Activated CD4-positive, alpha-beta T cell treated with anti-CD3 and anti-CD28 coated beads for 36 hours (primary cell): Measurements from ENCODE around the gene ZNF165. TPM values are rescaled to one million over a fixed set of nuclear protein-coding genes. Genes with fewer than 3 reads are reported as not detected.
A peak's percentile ranks its signal among the peaks of the same experiment; 100 is the strongest.
"Not testable (repeated sequence)": the region's sequence is repeated elsewhere in the genome, so short reads cannot be mapped to it uniquely, and the experiment has no call there.

ENCODE experiments used
- ATAC-seq: fragments of 200-7000 bp; cut with Tn5 transposase; one replicate; pipeline ENCODE4 v1.10.0; 2021; ENCODE audit warnings: mild to moderate bottlenecking, moderate library complexity
- CTCF ChIA-PET: fragments of 350-600 bp; sonication (Branson Sonifier 250); formaldehyde crosslinking; loops from one replicate; lab custom pipeline; 2021; ENCODE audit warnings: antibody characterized with exemption; lab: Charles Lee
- POLR2A ChIA-PET: fragments of 350-600 bp; sonication (Branson Sonifier 250); formaldehyde crosslinking; loops from one replicate; lab custom pipeline; 2021; ENCODE audit warnings: antibody characterized with exemption, inconsistent platforms; lab: Charles Lee
- DNase-seq: peaks from one replicate; pipeline ENCODE4 v3.0.0-alpha.2; 2020
- H3K27ac Mint-ChIP-seq: one replicate; pipeline ENCODE4 v1.8.0; 2021; ENCODE audit warnings: mixed read lengths
- H3K27me3 Mint-ChIP-seq: one replicate; pipeline ENCODE4 v1.8.0; 2021; ENCODE audit warnings: mixed read lengths
- H3K36me3 Mint-ChIP-seq: one replicate; pipeline ENCODE4 v1.8.0; 2021; ENCODE audit warnings: low read depth, mixed read lengths
- H3K4me1 Mint-ChIP-seq: one replicate; pipeline ENCODE4 v1.8.0; 2021; ENCODE audit warnings: mixed read lengths
- H3K4me3 Mint-ChIP-seq: one replicate; pipeline ENCODE4 v1.8.0; 2021; ENCODE audit warnings: mild to moderate bottlenecking, moderate library complexity, mixed read lengths
- H3K9me3 Mint-ChIP-seq: one replicate; pipeline ENCODE4 v1.8.0; 2021; ENCODE audit warnings: low read depth, mixed read lengths
- intact Hi-C, 2 experiments: fragments of 100-400 bp; cut with DNase I in 1 of 2; cut with micrococcal nuclease in 1 of 2; formaldehyde crosslinking; loops; one replicate each; pipeline versions ENCODE4 v1.14.2 to v1.15.1; 2022 to 2024; cut with DNase I, micrococcal nuclease
- total RNA-seq, 2 experiments: library from RNA; stranded (reverse); gene quantifications; one replicate each; pipeline ENCODE4 v1.2.3, GENCODE V29; 2021

Gene ZNF165
- 1 to 10 TPM; 4.6 TPM for total RNA-seq

DNA sequence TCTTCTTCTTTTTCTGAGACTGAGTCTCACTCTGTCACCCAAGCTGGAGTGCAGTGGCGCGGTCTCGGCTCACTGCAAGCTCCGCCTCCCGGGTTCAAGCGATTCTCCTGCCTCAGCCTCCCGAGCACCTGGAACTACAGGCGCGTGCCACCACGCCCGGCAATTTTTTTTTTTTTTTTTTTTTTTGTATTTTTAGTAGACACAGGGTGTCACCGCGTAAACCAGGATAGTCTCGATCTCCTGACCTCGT lies at the start of gene ZNF165:
ZNF165 (plus strand) TSS at position 188 of the 250 bp plus-strand sequence. CDS start 4,913 bp downstream, outside the sequence.
- ChIA-PET POLR2A (interaction anchor here (1.7 kb wide), 1 partner anchor 24 kb away, joined by 4 read pairs; no protein-coding TSS in a partner anchor), CTCF (interaction anchor here (0.6 kb wide), 1 partner anchor 638 kb away, joined by 3 read pairs; no protein-coding TSS in a partner anchor)
- H3K9me3 Mint-ChIP-seq, DNase-seq, H3K36me3 Mint-ChIP-seq, H3K27me3 Mint-ChIP-seq: not testable (repeated sequence)
- intact Hi-C loops = loop anchor here (1.0 to 10.0 kb wide), 14 partner anchors 24 to 692 kb away; partner anchors contain the start of genes ZKSCAN4 (in 1 of the 2), ZNF391 (in 1 of the 2), ZSCAN12 (in 1 of the 2) and ZSCAN23 (in 1 of the 2)
- Mint-ChIP-seq H3K4me3 (peak within 1 kb of the TSS; percentile 93), H3K4me1 (peaks cover 29% of the 10 kb centered on the region), H3K27ac (peak within 1 kb of the TSS; percentile 97)
- peak; percentile 49 for ATAC-seq

GRCh38 chr6:28053584-28053983 lies 26.8 kb upstream of the ZNF165 start:
- POLR2A ChIA-PET = no interaction called here
- Mint-ChIP-seq H3K36me3 (no peaks in the 10 kb centered on the region), H3K27ac (no peak overlapping the region), H3K4me3 (no peak overlapping the region), H3K9me3 (no peaks in the 10 kb centered on the region), H3K27me3 (peaks cover 19% of the 10 kb centered on the region), H3K4me1 (no peaks in the 10 kb centered on the region)
- CTCF ChIA-PET = interaction anchor here (0.6 kb wide), 1 partner anchor 25 kb away, joined by 3 read pairs; no protein-coding TSS in a partner anchor
- DNase-seq (no peak), ATAC-seq (peak; percentile 44)
- intact Hi-C loops = no loop called here

- Mint-ChIP-seq H3K27ac (no peak overlapping the region), H3K36me3 (no peaks in the 10 kb centered on the region), H3K4me3 (no peak overlapping the region), H3K9me3 (no peaks in the 10 kb centered on the region), H3K4me1 (no peaks in the 10 kb centered on the region), H3K27me3 (peaks cover 24% of the 10 kb centered on the region)
- POLR2A ChIA-PET = no interaction called here
- intact Hi-C loops = no loop called here
- DNase-seq (no peak), ATAC-seq (no peak)
- CTCF ChIA-PET = interaction anchor here (0.6 kb wide), 1 partner anchor 165 kb away, joined by 3 read pairs; no protein-coding TSS in a partner anchor
Observed at GRCh38 chr6:28060405-28060804, 20.0 kb upstream of the ZNF165 start.

- no peaks in the 10 kb centered on the region for H3K9me3 Mint-ChIP-seq
- no peaks in the 10 kb centered on the region for H3K4me1 Mint-ChIP-seq
- no peak for ATAC-seq
- intact Hi-C loops = no loop called here
- no peak overlapping the region for H3K27ac Mint-ChIP-seq
- no peak for DNase-seq
- CTCF ChIA-PET = interaction anchor here (0.6 kb wide), 1 partner anchor 46 kb away, joined by 3 read pairs; no protein-coding TSS in a partner anchor
- POLR2A ChIA-PET = no interaction called here
- no peaks in the 10 kb centered on the region for H3K36me3 Mint-ChIP-seq
- no peak overlapping the region for H3K4me3 Mint-ChIP-seq
- peaks cover 27% of the 10 kb centered on the region for H3K27me3 Mint-ChIP-seq
Observed at GRCh38 chr6:28064272-28064671, 16.1 kb upstream of the ZNF165 start.

- Mint-ChIP-seq H3K36me3 (no peaks in the 10 kb centered on the region), H3K27ac (no peak overlapping the region), H3K9me3 (no peaks in the 10 kb centered on the region), H3K27me3 (peaks cover 14% of the 10 kb centered on the region), H3K4me1 (no peaks in the 10 kb centered on the region), H3K4me3 (no peak overlapping the region)
- no peak for DNase-seq
- ATAC-seq = no peak
- intact Hi-C loops = no loop called here
- ChIA-PET POLR2A (no interaction called here), CTCF (no interaction called here)
Observed at GRCh38 chr6:28068067-28068466, 12.3 kb upstream of the ZNF165 start.

DNA sequence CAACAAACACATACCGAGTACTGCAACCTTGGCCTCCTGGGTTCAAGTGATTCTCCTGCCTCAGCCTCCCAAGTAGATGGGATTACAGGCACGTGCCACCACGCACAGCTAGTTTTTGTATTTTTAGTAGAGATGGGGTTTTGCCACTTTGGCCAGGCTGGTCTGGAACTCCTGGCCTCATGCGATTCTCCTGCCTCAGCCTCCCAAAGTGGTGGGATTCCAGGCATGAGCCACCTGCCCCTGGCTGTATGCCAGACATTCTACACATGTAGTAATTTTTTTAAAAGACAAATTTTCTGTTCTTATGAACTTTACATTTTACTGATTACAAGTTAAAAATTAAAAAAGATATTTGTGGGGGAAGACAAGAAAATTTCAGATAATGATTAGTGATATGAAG lies 9.4 kb upstream of the ZNF165 start:
- H3K27ac Mint-ChIP-seq, CTCF ChIA-PET, H3K4me1 Mint-ChIP-seq, H3K36me3 Mint-ChIP-seq, H3K27me3 Mint-ChIP-seq, POLR2A ChIA-PET, H3K9me3 Mint-ChIP-seq, DNase-seq, intact Hi-C loops, ATAC-seq, H3K4me3 Mint-ChIP-seq: not testable (repeated sequence)

DNA sequence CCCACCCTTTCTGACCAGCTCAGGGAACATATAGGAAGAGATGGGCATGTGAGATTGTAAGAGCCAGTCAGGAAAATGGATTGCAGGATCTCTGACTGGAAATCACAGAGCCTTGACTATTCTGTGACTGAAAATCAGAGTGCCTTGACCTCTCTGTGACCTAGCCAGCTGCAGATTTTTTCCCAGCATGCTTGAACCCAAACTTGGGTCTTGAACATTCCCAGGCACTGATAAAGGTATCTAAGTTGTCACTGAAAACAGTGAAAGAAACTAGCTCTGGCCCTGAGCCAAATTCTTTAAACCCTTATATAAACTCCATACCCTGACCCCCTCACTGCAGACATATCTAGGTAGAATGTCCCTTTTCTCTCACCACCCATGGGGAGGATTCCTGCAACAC lies 2.3 kb upstream of the ZNF165 start:
- intact Hi-C loops = no loop called here
- Mint-ChIP-seq H3K9me3 (no peaks in the 10 kb centered on the region), H3K27ac (no peak overlapping the region), H3K36me3 (peaks cover 3% of the 10 kb centered on the region), H3K4me3 (no peak overlapping the region), H3K4me1 (peaks cover 23% of the 10 kb centered on the region), H3K27me3 (no peaks in the 10 kb centered on the region)
- ChIA-PET CTCF (interaction anchor here (0.7 kb wide), 1 partner anchor 1001 kb away, joined by 3 read pairs; no protein-coding TSS in a partner anchor), POLR2A (interaction anchor here (0.9 kb wide), 1 partner anchor 13 kb away, joined by 3 read pairs; no protein-coding TSS in a partner anchor)
- no peak for DNase-seq
- ATAC-seq = no peak

DNA sequence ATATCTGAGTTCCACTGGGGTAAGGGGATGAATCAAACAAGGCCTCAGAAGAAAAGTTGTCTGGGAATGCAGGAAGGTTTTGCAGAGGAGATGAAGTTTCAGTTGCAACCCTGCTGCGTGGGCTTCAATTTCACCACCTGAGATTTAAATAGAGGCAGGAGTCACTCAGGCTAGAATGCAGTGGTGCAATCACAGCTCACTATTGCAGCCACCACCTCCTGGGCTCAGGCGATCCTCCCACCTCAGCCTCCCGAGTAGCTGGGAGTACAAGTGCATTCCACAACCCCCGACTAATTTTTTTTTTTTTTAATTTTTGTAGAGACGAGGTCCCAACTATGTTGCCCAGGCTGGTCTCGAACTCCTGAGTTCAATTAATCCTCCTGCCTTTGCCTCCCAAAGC lies 1.5 kb upstream of the ZNF165 start:
- H3K27me3 Mint-ChIP-seq = no peaks in the 10 kb centered on the region
- H3K27ac Mint-ChIP-seq = no peak overlapping the region
- POLR2A ChIA-PET = no interaction called here
- DNase-seq (no peak), ATAC-seq (no peak)
- CTCF ChIA-PET = no interaction called here
- H3K9me3 Mint-ChIP-seq = no peaks in the 10 kb centered on the region
- H3K4me3 Mint-ChIP-seq = peak overlapping the region; percentile 93
- intact Hi-C loops = no loop called here
- H3K4me1 Mint-ChIP-seq = peaks cover 28% of the 10 kb centered on the region
- peaks cover 7% of the 10 kb centered on the region for H3K36me3 Mint-ChIP-seq

- ATAC-seq (peak; percentile 84), DNase-seq (peak; percentile 93)
- ChIA-PET CTCF (no interaction called here), POLR2A (interaction anchor here (1.7 kb wide), 1 partner anchor 24 kb away, joined by 4 read pairs; no protein-coding TSS in a partner anchor)
- intact Hi-C loops = loop anchor here (1.0 to 10.0 kb wide), 15 partner anchors 23 to 692 kb away; partner anchors contain the start of genes ZKSCAN3 (in 1 of the 2), ZKSCAN4 (in 1 of the 2), ZNF391 (in 1 of the 2) and ZSCAN12 (in 1 of the 2)
- H3K27ac Mint-ChIP-seq = peak overlapping the region; percentile 97
- no peaks in the 10 kb centered on the region for H3K9me3 Mint-ChIP-seq
- H3K27me3 Mint-ChIP-seq = no peaks in the 10 kb centered on the region
- peaks cover 29% of the 10 kb centered on the region for H3K4me1 Mint-ChIP-seq
- H3K36me3 Mint-ChIP-seq = peaks cover 14% of the 10 kb centered on the region
- H3K4me3 Mint-ChIP-seq = peak overlapping the region; percentile 93
Observed at GRCh38 chr6:28080631-28081485, 490 bp downstream of the ZNF165 start.

DNA sequence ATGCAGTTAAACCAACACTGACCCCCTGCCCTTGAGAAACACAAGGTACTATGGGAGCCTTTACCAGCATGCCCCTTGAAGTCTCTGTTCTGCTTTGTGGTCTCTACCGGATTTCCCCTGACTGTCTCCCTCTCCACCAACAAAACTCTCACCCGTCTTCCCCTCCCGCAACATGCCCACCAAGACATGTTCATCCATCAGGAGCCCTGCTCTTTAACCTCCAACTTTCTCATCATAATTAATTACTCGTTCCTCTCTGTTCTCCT lies 1.1 kb downstream of the ZNF165 start:
- Mint-ChIP-seq H3K27me3 (no peaks in the 10 kb centered on the region), H3K4me1 (peaks cover 29% of the 10 kb centered on the region), H3K9me3 (no peaks in the 10 kb centered on the region), H3K36me3 (peaks cover 19% of the 10 kb centered on the region), H3K27ac (peak overlapping the region; percentile 97), H3K4me3 (peak overlapping the region; percentile 93)
- ATAC-seq (no peak), DNase-seq (peak; percentile 12)
- ChIA-PET CTCF (no interaction called here), POLR2A (no interaction called here)
- intact Hi-C loops = loop anchor here (1.0 to 10.0 kb wide), 11 partner anchors 23 to 693 kb away; partner anchors contain the start of genes ZKSCAN3 (in 1 of the 2), ZKSCAN4 (in 1 of the 2), ZNF391 (in 1 of the 2) and ZSCAN23 (in 1 of the 2)

DNA sequence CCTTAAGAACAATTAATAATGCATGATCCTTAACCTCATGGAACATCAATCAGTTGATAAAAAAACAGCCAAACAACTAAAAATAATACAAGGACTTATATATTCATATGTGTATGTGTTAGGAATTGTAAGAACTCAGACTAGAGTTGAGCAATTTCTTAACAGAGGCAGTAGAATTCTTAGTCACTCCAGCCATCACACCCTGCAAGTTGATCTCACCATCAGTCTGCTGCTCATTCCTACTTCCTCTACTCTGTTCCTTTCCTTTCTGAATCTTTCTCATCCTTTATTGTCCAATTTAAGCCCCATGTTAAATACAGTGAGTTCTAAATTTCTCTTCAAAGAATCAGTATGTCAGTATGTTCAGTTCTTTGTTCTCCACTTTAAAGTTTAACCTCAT lies 2.6 kb downstream of the ZNF165 start:
- Mint-ChIP-seq H3K27ac (no peak overlapping the region), H3K4me1 (peaks cover 29% of the 10 kb centered on the region), H3K4me3 (no peak overlapping the region), H3K27me3 (no peaks in the 10 kb centered on the region), H3K36me3 (peaks cover 29% of the 10 kb centered on the region), H3K9me3 (peaks cover 5% of the 10 kb centered on the region)
- DNase-seq (no peak), ATAC-seq (no peak)
- intact Hi-C loops = loop anchor here (1.0 to 10.0 kb wide), 6 partner anchors 169 to 840 kb away; partner anchors contain the start of genes TRIM27 (in 1 of the 2), ZKSCAN4 (in 1 of the 2), ZSCAN26 (in 1 of the 2) and ZSCAN31 (in 1 of the 2)
- CTCF ChIA-PET = no interaction called here
- POLR2A ChIA-PET = no interaction called here
